Measurements from ENCODE around the gene MAST2. TPM values are rescaled to one million over a fixed set of nuclear protein-coding genes. Genes with fewer than 3 reads are reported as not detected.

MAST2 gene
- total and polyA plus RNA-seq, 2 of the 4 experiments (the other 2 are of a cell fraction), result 14.2 to 41.0 TPM

DNA sequence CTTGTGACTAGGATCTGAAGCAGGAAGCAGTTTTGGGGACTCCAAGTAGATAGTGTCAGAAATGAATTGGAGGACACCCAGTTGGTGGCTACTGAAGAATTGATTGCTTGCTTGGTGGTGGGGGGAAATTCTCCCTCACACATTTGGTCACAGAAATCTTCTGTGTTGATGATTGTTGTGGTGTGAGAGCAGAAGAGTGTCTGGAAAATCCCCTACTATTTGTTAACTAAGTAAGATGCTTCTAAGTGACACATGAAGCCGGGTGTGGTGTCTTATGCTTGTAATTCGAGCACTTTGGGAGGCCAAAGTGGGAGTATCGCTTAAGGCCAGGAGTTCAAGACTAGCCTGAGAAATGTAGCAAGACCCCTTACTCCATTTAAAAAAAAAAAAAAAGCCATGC, 30.4 kb upstream of the MAST2 start:
- Histone ChIP-seq H2AK5ac (ENCODE audit: low read depth, low read length) (no peak overlapping the region), H3K4me3 (ENCODE audit: insufficient read depth, low read depth, low read length) (no peak overlapping the region), H3K27me3 (ENCODE audit: control insufficient read depth, insufficient read depth, low read length) (no peaks in the 10 kb centered on the region), H4K91ac (ENCODE audit: insufficient read depth, low read depth, low read length) (no peak overlapping the region), H3K4me2 (ENCODE audit: low read depth, low read length) (no peak overlapping the region), H3K27ac (ENCODE audit: insufficient read depth, low read length) (no peak overlapping the region), H4K8ac (ENCODE audit: low read depth in 2 of 2, low read length in 2 of 2) (no peak overlapping the region), H3K4me1 (ENCODE audit: control insufficient read depth, insufficient read depth, low read length) (0 out of 2 replicates have a peak, but pooled peaks cover 2% of the 10 kb centered on the region), H2AFZ (replicated peaks; ENCODE audit: low read length, poor library complexity) (no peak overlapping the region), H4K5ac (ENCODE audit: low read depth, low read length) (no peak overlapping the region), H2BK120ac (ENCODE audit: low read depth, low read length) (no peak overlapping the region), H2BK20ac (ENCODE audit: low read depth, low read length) (no peak overlapping the region), H3K79me1 (ENCODE audit: low read depth in 1 of 2, low read length in 2 of 2) (no peaks in the 10 kb centered on the region), H3K4ac (ENCODE audit: low read depth, low read length) (no peak overlapping the region), H3K23ac (ENCODE audit: low read depth, low read length) (no peak overlapping the region), H3K18ac (ENCODE audit: low read depth, low read length) (no peak overlapping the region), H2AK9ac (replicated peaks; ENCODE audit: low read depth, low read length, poor library complexity) (no peak overlapping the region), H3K9me3 (ENCODE audit: control insufficient read depth, insufficient read depth, low read length) (no peaks in the 10 kb centered on the region), H3K14ac (replicated peaks; ENCODE audit: low read depth, low read length) (no peak overlapping the region), H3K9ac (ENCODE audit: low read depth, low read length) (no peak overlapping the region), H3K9me1 (ENCODE audit: insufficient read depth, low read length) (no peaks in the 10 kb centered on the region; the same call in 1 of the 2 replicates), H4K20me1 (ENCODE audit: insufficient read depth, low read length) (no peaks in the 10 kb centered on the region), H3K56ac (ENCODE audit: extremely low read depth, insufficient read depth, low read length) (no peak overlapping the region), H2BK5ac (ENCODE audit: low read depth, low read length, poor library complexity, severe bottlenecking) (no peak overlapping the region), H3K36me3 (ENCODE audit: control insufficient read depth, insufficient read depth, low read length) (no peaks in the 10 kb centered on the region), H2BK15ac (ENCODE audit: low read depth, low read length) (no peak overlapping the region)
- ChIA-PET CTCF (no interaction called here), POLR2A (ENCODE audit: unreplicated experiment) (no interaction called here)
- no peak for ATAC-seq (ENCODE audit: low read depth)
- no TSS peak for BruUV-seq (replicated peaks)
- DNase-seq, result no peak
- no peak for TF ChIP-seq RAD21 (IDR thresholded peaks at IDR 0.05; ENCODE audit: low read length)
- TF ChIP-seq POLR2A (IDR thresholded peaks at IDR 0.05; ENCODE audit: low read depth, low read length), result no peak
- TF ChIP-seq FOS (IDR thresholded peaks at IDR 0.05; ENCODE audit: low read depth, low read length), result no peak
- TF ChIP-seq, protein P1, sequence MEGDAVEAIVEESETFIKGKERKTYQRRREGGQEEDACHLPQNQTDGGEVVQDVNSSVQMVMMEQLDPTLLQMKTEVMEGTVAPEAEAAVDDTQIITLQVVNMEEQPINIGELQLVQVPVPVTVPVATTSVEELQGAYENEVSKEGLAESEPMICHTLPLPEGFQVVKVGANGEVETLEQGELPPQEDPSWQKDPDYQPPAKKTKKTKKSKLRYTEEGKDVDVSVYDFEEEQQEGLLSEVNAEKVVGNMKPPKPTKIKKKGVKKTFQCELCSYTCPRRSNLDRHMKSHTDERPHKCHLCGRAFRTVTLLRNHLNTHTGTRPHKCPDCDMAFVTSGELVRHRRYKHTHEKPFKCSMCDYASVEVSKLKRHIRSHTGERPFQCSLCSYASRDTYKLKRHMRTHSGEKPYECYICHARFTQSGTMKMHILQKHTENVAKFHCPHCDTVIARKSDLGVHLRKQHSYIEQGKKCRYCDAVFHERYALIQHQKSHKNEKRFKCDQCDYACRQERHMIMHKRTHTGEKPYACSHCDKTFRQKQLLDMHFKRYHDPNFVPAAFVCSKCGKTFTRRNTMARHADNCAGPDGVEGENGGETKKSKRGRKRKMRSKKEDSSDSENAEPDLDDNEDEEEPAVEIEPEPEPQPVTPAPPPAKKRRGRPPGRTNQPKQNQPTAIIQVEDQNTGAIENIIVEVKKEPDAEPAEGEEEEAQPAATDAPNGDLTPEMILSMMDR (conservative IDR thresholded peaks at IDR 0.05; ENCODE audit: low read depth, low read length), result no peak
- no peak for TF ChIP-seq SMC3 (IDR thresholded peaks at IDR 0.05; ENCODE audit: low read depth, low read length)
- no peak for TF ChIP-seq RCOR1 (IDR thresholded peaks at IDR 0.05; ENCODE audit: insufficient replicate concordance, low read length)
- TF ChIP-seq CHD1 (IDR thresholded peaks at IDR 0.05; ENCODE audit: low read depth, low read length), result no peak
- no peak for TF ChIP-seq MXI1 (IDR thresholded peaks at IDR 0.05; ENCODE audit: borderline replicate concordance, low read depth, low read length)
- TF ChIP-seq CEBPB (IDR thresholded peaks at IDR 0.05; ENCODE audit: low read depth, low read length), result no peak
- TF ChIP-seq MAZ (IDR thresholded peaks at IDR 0.05; ENCODE audit: borderline replicate concordance, low read depth, low read length), result no peak
- no peak for TF ChIP-seq NFE2L2 (IDR thresholded peaks at IDR 0.05; ENCODE audit: low read depth, low read length)
- TF ChIP-seq RFX5 (IDR thresholded peaks at IDR 0.05; ENCODE audit: low read depth, low read length), result no peak
- TF ChIP-seq BHLHE40 (IDR thresholded peaks at IDR 0.05; ENCODE audit: low read depth, low read length), result no peak
- no peak for TF ChIP-seq MAFK (IDR thresholded peaks at IDR 0.05; ENCODE audit: low read depth, low read length)
- TF ChIP-seq, protein P2, sequence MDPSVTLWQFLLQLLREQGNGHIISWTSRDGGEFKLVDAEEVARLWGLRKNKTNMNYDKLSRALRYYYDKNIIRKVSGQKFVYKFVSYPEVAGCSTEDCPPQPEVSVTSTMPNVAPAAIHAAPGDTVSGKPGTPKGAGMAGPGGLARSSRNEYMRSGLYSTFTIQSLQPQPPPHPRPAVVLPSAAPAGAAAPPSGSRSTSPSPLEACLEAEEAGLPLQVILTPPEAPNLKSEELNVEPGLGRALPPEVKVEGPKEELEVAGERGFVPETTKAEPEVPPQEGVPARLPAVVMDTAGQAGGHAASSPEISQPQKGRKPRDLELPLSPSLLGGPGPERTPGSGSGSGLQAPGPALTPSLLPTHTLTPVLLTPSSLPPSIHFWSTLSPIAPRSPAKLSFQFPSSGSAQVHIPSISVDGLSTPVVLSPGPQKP (IDR thresholded peaks at IDR 0.05; ENCODE audit: borderline replicate concordance, low read depth, low read length), result no peak
- TF ChIP-seq, protein P3, sequence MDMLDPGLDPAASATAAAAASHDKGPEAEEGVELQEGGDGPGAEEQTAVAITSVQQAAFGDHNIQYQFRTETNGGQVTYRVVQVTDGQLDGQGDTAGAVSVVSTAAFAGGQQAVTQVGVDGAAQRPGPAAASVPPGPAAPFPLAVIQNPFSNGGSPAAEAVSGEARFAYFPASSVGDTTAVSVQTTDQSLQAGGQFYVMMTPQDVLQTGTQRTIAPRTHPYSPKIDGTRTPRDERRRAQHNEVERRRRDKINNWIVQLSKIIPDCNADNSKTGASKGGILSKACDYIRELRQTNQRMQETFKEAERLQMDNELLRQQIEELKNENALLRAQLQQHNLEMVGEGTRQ (IDR thresholded peaks at IDR 0.05; ENCODE audit: low read depth, low read length), result no peak
- intact Hi-C loops (cut with micrococcal nuclease), result no loop called here
- dilution Hi-C loops (cut with HindIII; ENCODE audit: low sequenced_read_pairs, unreplicated experiment), result no loop called here
- WGBS, 2 experiments (ENCODE audit: extremely low coverage in 2 of 2, insufficient read length in 1 of 2), result no CpG with 5 or more reads among the region's 3 CpGs
- in situ Hi-C loops (cut with MboI; ENCODE audit: low sequenced_read_pairs), result no loop called here

All from IMR-90 (cell line).